Measurements from ENCODE around the gene TRIM47. TPM values are rescaled to one million over a fixed set of nuclear protein-coding genes. Genes with fewer than 3 reads are reported as not detected.

The TRIM47 gene
- total and polyA plus RNA-seq, 2 of the 13 experiments (the other 11 are each of a cell fraction or from before 2014, with no cell fraction given) = 33.5 to 82.0 TPM

GRCh38 chr17:75891605-75892555, 13.5 kb upstream of the TRIM47 start (continued):
- TF ChIP-seq POLR2A (IDR thresholded peaks at IDR 0.05; ENCODE audit: insufficient read depth in 1 of 2, low read depth in 2 of 2, low read length in 2 of 2) (0 out of 4 replicates have a peak, but pooled peaks of 1 of the 2 experiments have one; percentile 19), ATAD3A (CRISPR knock-in tag; IDR thresholded peaks at IDR 0.05) (no peak), BRCA1 (CRISPR knock-in tag; IDR thresholded peaks at IDR 0.05) (peak; percentile 66; the same call in 1 of the 2 replicates), ARNTL (CRISPR knock-in tag; IDR thresholded peaks at IDR 0.05) (peak; percentile 86), KAT2B (IDR thresholded peaks at IDR 0.05; ENCODE audit: borderline replicate concordance, low read depth, low read length) (no peak), ZNF7 (CRISPR knock-in tag; IDR thresholded peaks at IDR 0.05) (no peak), ZNF362 (CRISPR knock-in tag; IDR thresholded peaks at IDR 0.05; ENCODE audit: borderline replicate concordance) (peak; percentile 38; the same call in 1 of the 2 replicates), EHMT2 (IDR thresholded peaks at IDR 0.05; ENCODE audit: borderline replicate concordance, low read depth, low read length) (no peak), KLF12 (CRISPR knock-in tag; IDR thresholded peaks at IDR 0.05; ENCODE audit: borderline replicate concordance) (peak; percentile 70; the same call in 1 of the 2 replicates), REL (CRISPR knock-in tag; conservative IDR thresholded peaks at IDR 0.05) (peak; percentile 70; the same call in 1 of the 2 replicates), TBP (CRISPR knock-in tag; IDR thresholded peaks at IDR 0.05) (0 out of 2 replicates have a peak, but pooled peaks have one; percentile 30), SOX13 (IDR thresholded peaks at IDR 0.05) (peak; percentile 51; the same call in 1 of the 2 replicates), SOX13 (CRISPR knock-in tag; conservative IDR thresholded peaks at IDR 0.05 in 1 of 2, IDR thresholded peaks at IDR 0.05 in 1 of 2) (peak in 1 of 2 experiments; percentile 70; a peak in 2 of 4 replicates), ZFP1 (CRISPR knock-in tag; IDR thresholded peaks at IDR 0.05) (peak; percentile 82; the same call in 1 of the 2 replicates), MED1 (CRISPR knock-in tag; IDR thresholded peaks at IDR 0.05) (peak; percentile 65), MYPOP (CRISPR knock-in tag; IDR thresholded peaks at IDR 0.05) (peak; percentile 62; the same call in 1 of the 2 replicates), ATM (IDR thresholded peaks at IDR 0.05; ENCODE audit: borderline replicate concordance) (no peak), RARG (CRISPR knock-in tag; IDR thresholded peaks at IDR 0.05; ENCODE audit: low read depth) (no peak), MZF1 (CRISPR knock-in tag; IDR thresholded peaks at IDR 0.05; ENCODE audit: borderline replicate concordance) (0 out of 2 replicates have a peak, but pooled peaks have one; percentile 20), STAT5B (CRISPR knock-in tag; IDR thresholded peaks at IDR 0.05) (0 out of 2 replicates have a peak, but pooled peaks have one; percentile 55), ZSCAN22 (CRISPR knock-in tag; IDR thresholded peaks at IDR 0.05) (0 out of 2 replicates have a peak, but pooled peaks have one; percentile 24), ZNF296 (CRISPR knock-in tag; conservative IDR thresholded peaks at IDR 0.05) (no peak; the same call in 1 of the 2 replicates), ZNF570 (CRISPR knock-in tag; IDR thresholded peaks at IDR 0.05; ENCODE audit: borderline replicate concordance) (no peak; the same call in 1 of the 2 replicates), ZNF468 (CRISPR knock-in tag; IDR thresholded peaks at IDR 0.05) (no peak)
- TF ChIP-seq, protein P1, sequence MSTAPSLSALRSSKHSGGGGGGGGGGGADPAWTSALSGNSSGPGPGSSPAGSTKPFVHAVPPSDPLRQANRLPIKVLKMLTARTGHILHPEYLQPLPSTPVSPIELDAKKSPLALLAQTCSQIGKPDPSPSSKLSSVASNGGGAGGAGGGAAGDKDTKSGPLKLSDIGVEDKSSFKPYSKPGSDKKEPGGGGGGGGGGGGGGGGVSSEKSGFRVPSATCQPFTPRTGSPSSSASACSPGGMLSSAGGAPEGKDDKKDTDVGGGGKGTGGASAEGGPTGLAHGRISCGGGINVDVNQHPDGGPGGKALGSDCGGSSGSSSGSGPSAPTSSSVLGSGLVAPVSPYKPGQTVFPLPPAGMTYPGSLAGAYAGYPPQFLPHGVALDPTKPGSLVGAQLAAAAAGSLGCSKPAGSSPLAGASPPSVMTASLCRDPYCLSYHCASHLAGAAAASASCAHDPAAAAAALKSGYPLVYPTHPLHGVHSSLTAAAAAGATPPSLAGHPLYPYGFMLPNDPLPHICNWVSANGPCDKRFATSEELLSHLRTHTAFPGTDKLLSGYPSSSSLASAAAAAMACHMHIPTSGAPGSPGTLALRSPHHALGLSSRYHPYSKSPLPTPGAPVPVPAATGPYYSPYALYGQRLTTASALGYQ (CRISPR knock-in tag; IDR thresholded peaks at IDR 0.05) = peak; percentile 87
- TF ChIP-seq, protein P2, sequence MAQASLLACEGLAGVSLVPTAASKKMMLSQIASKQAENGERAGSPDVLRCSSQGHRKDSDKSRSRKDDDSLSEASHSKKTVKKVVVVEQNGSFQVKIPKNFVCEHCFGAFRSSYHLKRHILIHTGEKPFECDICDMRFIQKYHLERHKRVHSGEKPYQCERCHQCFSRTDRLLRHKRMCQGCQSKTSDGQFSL (CRISPR knock-in tag; IDR thresholded peaks at IDR 0.05) = peak; percentile 99

Data from HepG2 (cell line).